ENCODE results near the gene AVL9. TPM values are rescaled to one million over a fixed set of nuclear protein-coding genes. Genes with fewer than 3 reads are reported as not detected.

The AVL9 gene
- total and polyA plus RNA-seq, 10 donors, result 8.4 to 54.8 (median 34.3) TPM

GRCh38 chr7:32569388-32570289, 74.3 kb downstream of the AVL9 start:
- Histone ChIP-seq H3K4me3 (no peak overlapping the region), H3K36me3 (peaks cover 0 to 86% (median 31%) of the 10 kb centered on the region in 6 donors), H3K9me3 (no peaks in the 10 kb centered on the region), H3K27ac (no peak overlapping the region), H3K4me1 (peaks cover 0 to 11% (median 0%) of the 10 kb centered on the region in 6 donors), H3K27me3 (replicated peaks in 1 of 7) (no peaks in the 10 kb centered on the region)
- TF ChIP-seq POLR2AphosphoS5 (IDR thresholded peaks at IDR 0.05) (no peak), CTCF (IDR thresholded peaks at IDR 0.05 in 8 of 11, conservative IDR thresholded peaks at IDR 0.05 in 3 of 11) (no peak), POLR2A (IDR thresholded peaks at IDR 0.05) (no peak)
- DNase-seq, result no peak
- intact Hi-C loops (cut with DNase I; ENCODE audit: low total_unique reads), result no loop called here
- WGBS, 5 donors, result 94 to 97% (median 95%) methylated on average over 8 of the region's 8 CpGs

- no peak overlapping the region for H3K27ac ChIP-seq
- intact Hi-C loops (cut with DNase I; ENCODE audit: low total_unique reads), result no loop called here
- H3K27me3 ChIP-seq (replicated peaks in 1 of 7), result no peaks in the 10 kb centered on the region
- H3K4me1 ChIP-seq, result peaks cover 0 to 10% (median 0%) of the 10 kb centered on the region in 6 donors
- TF ChIP-seq CTCF (IDR thresholded peaks at IDR 0.05 in 8 of 11, conservative IDR thresholded peaks at IDR 0.05 in 3 of 11), result no peak
- no peak for TF ChIP-seq POLR2AphosphoS5 (IDR thresholded peaks at IDR 0.05)
- no peak for TF ChIP-seq POLR2A (IDR thresholded peaks at IDR 0.05)
- H3K9me3 ChIP-seq, result no peaks in the 10 kb centered on the region
- WGBS, 5 donors, result 92 to 97% (median 95%) methylated on average over 12 of the region's 12 CpGs
- peaks cover 0 to 100% (median 57%) of the 10 kb centered on the region in 6 donors for H3K36me3 ChIP-seq
- DNase-seq, result no peak
- no peak overlapping the region for H3K4me3 ChIP-seq
Measured at GRCh38 chr7:32573110-32573687, 77.9 kb downstream of the AVL9 start.

- H3K4me3 ChIP-seq, result no peak overlapping the region
- peak overlapping the region in 2 of 8 donors; percentile 3 to 11 for H3K27ac ChIP-seq
- intact Hi-C loops (cut with DNase I; ENCODE audit: low total_unique reads), result no loop called here
Measured at GRCh38 chr7:32574626-32575025, 79.3 kb downstream of the AVL9 start.

More at GRCh38 chr7:32574626-32575025, 79.3 kb downstream of the AVL9 start:
- 97 to 100% (median 98%) methylated on average over 1 of the region's 1 CpG for WGBS, 5 donors
- H3K27me3 ChIP-seq (replicated peaks in 1 of 7), result no peaks in the 10 kb centered on the region
- no peaks in the 10 kb centered on the region for H3K9me3 ChIP-seq
- H3K4me1 ChIP-seq, result peaks cover 0 to 10% (median under 1%) of the 10 kb centered on the region in 6 donors
- no peak for DNase-seq
- TF ChIP-seq POLR2A (IDR thresholded peaks at IDR 0.05), result no peak
- TF ChIP-seq CTCF (IDR thresholded peaks at IDR 0.05 in 8 of 11, conservative IDR thresholded peaks at IDR 0.05 in 3 of 11), result no peak
- no peak for TF ChIP-seq POLR2AphosphoS5 (IDR thresholded peaks at IDR 0.05)
- peaks cover 0 to 95% (median 62%) of the 10 kb centered on the region in 6 donors for H3K36me3 ChIP-seq
